GM06990 (cell line): ENCODE measurements around the gene MGLL.

Experiments used
- DNase-seq: peaks from one replicate; pipeline ENCODE4 v3.0.0-alpha.2; 2011; ENCODE audit not compliant: insufficient read length; ENCODE audit errors: extremely low read depth
- H3K27me3 ChIP-seq: replicated peaks from 2 replicates; pipeline ENCODE4 v1.6.0; 2011; ENCODE audit warnings: low read length; ENCODE audit not compliant: control insufficient read depth, insufficient read depth
- H3K36me3 ChIP-seq: 2 replicates; pipeline ENCODE4 v1.5.1; 2011; ENCODE audit warnings: low read length; ENCODE audit not compliant: control insufficient read depth, insufficient read depth
- H3K4me3 ChIP-seq: replicated peaks from 2 replicates; pipeline ENCODE4 v1.5.1; 2011; ENCODE audit warnings: low read depth, mild to moderate bottlenecking, control low read depth, low read length
- CTCF ChIP-seq: IDR thresholded peaks from 2 replicates; pipeline ENCODE4 v1.5.1; 2011; ENCODE audit warnings: low read length, control low read depth, mild to moderate bottlenecking, inconsistent platforms; ENCODE audit not compliant: insufficient read depth, poor library complexity, severe bottlenecking

Gene MGLL

GRCh38 chr3:127688022-127688415, 134.3 kb downstream of the MGLL start:
- DNase-seq = no peak
- TF ChIP-seq CTCF = no peak
- H3K4me3 ChIP-seq = no peak overlapping the region
- H3K36me3 ChIP-seq = peaks cover 26% of the 10 kb centered on the region
- no peaks in the 10 kb centered on the region for H3K27me3 ChIP-seq

- peaks cover 19% of the 10 kb centered on the region for H3K36me3 ChIP-seq
- H3K4me3 ChIP-seq = no peak overlapping the region
- no peak for TF ChIP-seq CTCF
- no peaks in the 10 kb centered on the region for H3K27me3 ChIP-seq
- DNase-seq = no peak
These were observed 135.0 kb downstream of the MGLL start for GRCh38 chr3:127687228-127687737.

- Histone ChIP-seq H3K4me3 (no peak overlapping the region), H3K36me3 (peaks cover 14% of the 10 kb centered on the region), H3K27me3 (no peaks in the 10 kb centered on the region)
- no peak for DNase-seq
- TF ChIP-seq CTCF = no peak
These were observed 135.8 kb downstream of the MGLL start for GRCh38 chr3:127686512-127686894.

GRCh38 chr3:127685708-127686511, 136.4 kb downstream of the MGLL start:
- no peak overlapping the region for H3K4me3 ChIP-seq
- H3K27me3 ChIP-seq = no peaks in the 10 kb centered on the region
- no peak for TF ChIP-seq CTCF
- peaks cover 10% of the 10 kb centered on the region for H3K36me3 ChIP-seq
- DNase-seq = no peak

- TF ChIP-seq CTCF = no peak
- Histone ChIP-seq H3K27me3 (no peaks in the 10 kb centered on the region), H3K4me3 (no peak overlapping the region), H3K36me3 (peaks cover 3% of the 10 kb centered on the region)
- no peak for DNase-seq
These were observed 137.2 kb downstream of the MGLL start for GRCh38 chr3:127684871-127685707.
